NCI-H526 (cell line): Measurements from ENCODE around the gene YAP1.
A peak's percentile ranks its signal among the peaks of the same experiment; 100 is the strongest.

ENCODE experiments used
- DNase-seq, 2 experiments: peaks; one replicate each; lab custom pipeline; 2025; lab: John Stamatoyannopoulos, UW

The YAP1 gene

DNA sequence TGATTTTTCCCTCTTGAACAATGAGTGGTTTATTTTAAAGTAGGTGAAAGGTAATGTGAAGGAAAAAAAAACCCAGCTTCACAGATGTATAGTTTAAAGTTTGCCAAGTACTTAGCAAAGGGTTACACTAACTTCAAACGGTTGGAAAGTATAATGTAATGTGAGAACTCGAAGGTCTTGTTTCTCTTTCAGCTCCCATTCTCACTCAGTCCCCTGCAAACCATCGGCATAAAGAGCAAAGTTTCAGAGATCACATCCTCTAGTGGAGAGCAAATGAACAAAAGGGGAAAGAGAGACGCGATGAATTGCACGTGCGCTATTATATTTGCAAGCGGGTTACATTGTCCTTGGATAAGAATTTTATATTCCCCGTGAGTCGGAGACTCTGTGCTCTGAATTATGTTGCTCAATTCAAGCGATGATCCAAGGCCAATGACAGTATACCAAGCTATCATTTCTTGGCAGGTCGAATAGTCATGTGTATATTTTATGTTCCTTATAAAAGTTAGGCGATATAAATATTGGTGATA is 169.5 kb downstream of the YAP1 start:
- DNase-seq, result peak; percentile 80 to 83

- DNase-seq, result peak; percentile 86 to 89
Measured at GRCh38 chr11:102280245-102280833, 170.1 kb downstream of the YAP1 start.
